ENCODE data around the gene LTA. TPM values are rescaled to one million over a fixed set of nuclear protein-coding genes. Genes with fewer than 3 reads are reported as not detected.

LTA gene
- total and polyA plus RNA-seq, 2 experiments from 2014 or later, result not detected

DNA sequence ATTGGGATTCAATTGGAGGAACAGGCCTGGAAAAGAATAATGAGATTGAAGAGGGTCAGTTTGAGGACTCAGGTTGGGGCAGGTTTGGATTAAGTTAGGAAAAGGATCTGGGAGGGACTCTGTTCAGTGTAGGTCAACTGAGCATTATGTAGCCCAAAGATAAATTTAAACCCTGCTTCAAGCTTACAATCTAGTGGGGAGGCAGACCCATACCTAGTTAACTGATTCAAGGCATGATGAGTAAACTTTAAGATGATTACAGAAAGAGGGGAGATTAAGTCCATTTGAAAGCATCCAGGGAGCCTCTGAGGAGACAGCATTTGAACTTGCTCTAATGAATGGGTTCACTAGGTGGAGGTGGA lies 11.4 kb upstream of the LTA start:
- Mint-ChIP-seq H3K27ac (no peak overlapping the region), H3K36me3 (ENCODE audit: low read depth) (peaks cover 25% of the 10 kb centered on the region), H3K4me1 (peaks cover 18% of the 10 kb centered on the region), H3K27me3 (ENCODE audit: insufficient read depth, low read depth, poor library complexity) (peaks cover 3% of the 10 kb centered on the region), H3K9me3 (no peaks in the 10 kb centered on the region; the same call in 2 of the 3 replicates), H3K4me3 (no peak overlapping the region)
- H3K4me3 ChIP-seq, result no peak overlapping the region
- H2AFZ ChIP-seq, result no peak overlapping the region
- no peak for DNase-seq (ENCODE audit: low spot score)
- 0 out of 2 replicates have a peak, but pooled peaks cover 2% of the 10 kb centered on the region for H3F3A ChIP-seq (replicated peaks; ENCODE audit: low read depth)
- ATAC-seq, result no peak
- no peaks in the 10 kb centered on the region for H4K20me1 ChIP-seq (replicated peaks; ENCODE audit: insufficient read depth)
- H3K36me3 ChIP-seq (ENCODE audit: insufficient read depth), result no peaks in the 10 kb centered on the region
- no peaks in the 10 kb centered on the region for H3K27me3 ChIP-seq (ENCODE audit: insufficient read depth)
- H3K9me2 ChIP-seq (ENCODE audit: insufficient read depth), result no peaks in the 10 kb centered on the region
- H3K27ac ChIP-seq (ENCODE audit: low read depth), result no peak overlapping the region
- H3K4me2 ChIP-seq, result no peak overlapping the region
- H3K4me1 ChIP-seq (ENCODE audit: insufficient read depth), result peaks cover 3% of the 10 kb centered on the region; the same call in 1 of the 2 replicates
- TF ChIP-seq NANOG (IDR thresholded peaks at IDR 0.05; ENCODE audit: borderline replicate concordance) (no peak), ZNF114 (CRISPR knock-in tag; IDR thresholded peaks at IDR 0.05) (no peak), CREB1 (CRISPR knock-in tag; IDR thresholded peaks at IDR 0.05; ENCODE audit: low read depth) (no peak), JUNB (IDR thresholded peaks at IDR 0.05; ENCODE audit: unreplicated experiment) (no peak)
- TF ChIP-seq, protein P1, sequence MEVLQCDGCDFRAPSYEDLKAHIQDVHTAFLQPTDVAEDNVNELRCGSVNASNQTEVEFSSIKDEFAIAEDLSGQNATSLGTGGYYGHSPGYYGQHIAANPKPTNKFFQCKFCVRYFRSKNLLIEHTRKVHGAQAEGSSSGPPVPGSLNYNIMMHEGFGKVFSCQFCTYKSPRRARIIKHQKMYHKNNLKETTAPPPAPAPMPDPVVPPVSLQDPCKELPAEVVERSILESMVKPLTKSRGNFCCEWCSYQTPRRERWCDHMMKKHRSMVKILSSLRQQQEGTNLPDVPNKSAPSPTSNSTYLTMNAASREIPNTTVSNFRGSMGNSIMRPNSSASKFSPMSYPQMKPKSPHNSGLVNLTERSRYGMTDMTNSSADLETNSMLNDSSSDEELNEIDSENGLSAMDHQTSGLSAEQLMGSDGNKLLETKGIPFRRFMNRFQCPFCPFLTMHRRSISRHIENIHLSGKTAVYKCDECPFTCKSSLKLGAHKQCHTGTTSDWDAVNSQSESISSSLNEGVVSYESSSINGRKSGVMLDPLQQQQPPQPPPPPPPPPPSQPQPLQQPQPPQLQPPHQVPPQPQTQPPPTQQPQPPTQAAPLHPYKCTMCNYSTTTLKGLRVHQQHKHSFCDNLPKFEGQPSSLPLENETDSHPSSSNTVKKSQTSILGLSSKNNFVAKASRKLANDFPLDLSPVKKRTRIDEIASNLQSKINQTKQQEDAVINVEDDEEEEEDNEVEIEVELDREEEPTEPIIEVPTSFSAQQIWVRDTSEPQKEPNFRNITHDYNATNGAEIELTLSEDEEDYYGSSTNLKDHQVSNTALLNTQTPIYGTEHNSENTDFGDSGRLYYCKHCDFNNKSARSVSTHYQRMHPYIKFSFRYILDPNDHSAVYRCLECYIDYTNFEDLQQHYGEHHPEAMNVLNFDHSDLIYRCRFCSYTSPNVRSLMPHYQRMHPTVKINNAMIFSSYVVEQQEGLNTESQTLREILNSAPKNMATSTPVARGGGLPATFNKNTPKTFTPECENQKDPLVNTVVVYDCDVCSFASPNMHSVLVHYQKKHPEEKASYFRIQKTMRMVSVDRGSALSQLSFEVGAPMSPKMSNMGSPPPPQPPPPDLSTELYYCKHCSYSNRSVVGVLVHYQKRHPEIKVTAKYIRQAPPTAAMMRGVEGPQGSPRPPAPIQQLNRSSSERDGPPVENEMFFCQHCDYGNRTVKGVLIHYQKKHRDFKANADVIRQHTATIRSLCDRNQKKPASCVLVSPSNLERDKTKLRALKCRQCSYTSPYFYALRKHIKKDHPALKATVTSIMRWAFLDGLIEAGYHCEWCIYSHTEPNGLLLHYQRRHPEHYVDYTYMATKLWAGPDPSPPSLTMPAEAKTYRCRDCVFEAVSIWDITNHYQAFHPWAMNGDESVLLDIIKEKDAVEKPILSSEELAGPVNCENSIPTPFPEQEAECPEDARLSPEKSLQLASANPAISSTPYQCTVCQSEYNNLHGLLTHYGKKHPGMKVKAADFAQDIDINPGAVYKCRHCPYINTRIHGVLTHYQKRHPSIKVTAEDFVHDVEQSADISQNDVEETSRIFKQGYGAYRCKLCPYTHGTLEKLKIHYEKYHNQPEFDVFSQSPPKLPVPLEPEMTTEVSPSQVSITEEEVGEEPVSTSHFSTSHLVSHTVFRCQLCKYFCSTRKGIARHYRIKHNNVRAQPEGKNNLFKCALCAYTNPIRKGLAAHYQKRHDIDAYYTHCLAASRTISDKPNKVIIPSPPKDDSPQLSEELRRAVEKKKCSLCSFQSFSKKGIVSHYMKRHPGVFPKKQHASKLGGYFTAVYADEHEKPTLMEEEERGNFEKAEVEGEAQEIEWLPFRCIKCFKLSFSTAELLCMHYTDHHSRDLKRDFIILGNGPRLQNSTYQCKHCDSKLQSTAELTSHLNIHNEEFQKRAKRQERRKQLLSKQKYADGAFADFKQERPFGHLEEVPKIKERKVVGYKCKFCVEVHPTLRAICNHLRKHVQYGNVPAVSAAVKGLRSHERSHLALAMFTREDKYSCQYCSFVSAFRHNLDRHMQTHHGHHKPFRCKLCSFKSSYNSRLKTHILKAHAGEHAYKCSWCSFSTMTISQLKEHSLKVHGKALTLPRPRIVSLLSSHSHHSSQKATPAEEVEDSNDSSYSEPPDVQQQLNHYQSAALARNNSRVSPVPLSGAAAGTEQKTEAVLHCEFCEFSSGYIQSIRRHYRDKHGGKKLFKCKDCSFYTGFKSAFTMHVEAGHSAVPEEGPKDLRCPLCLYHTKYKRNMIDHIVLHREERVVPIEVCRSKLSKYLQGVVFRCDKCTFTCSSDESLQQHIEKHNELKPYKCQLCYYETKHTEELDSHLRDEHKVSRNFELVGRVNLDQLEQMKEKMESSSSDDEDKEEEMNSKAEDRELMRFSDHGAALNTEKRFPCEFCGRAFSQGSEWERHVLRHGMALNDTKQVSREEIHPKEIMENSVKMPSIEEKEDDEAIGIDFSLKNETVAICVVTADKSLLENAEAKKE (CRISPR knock-in tag; IDR thresholded peaks at IDR 0.05), result no peak
- TF ChIP-seq, protein P2, sequence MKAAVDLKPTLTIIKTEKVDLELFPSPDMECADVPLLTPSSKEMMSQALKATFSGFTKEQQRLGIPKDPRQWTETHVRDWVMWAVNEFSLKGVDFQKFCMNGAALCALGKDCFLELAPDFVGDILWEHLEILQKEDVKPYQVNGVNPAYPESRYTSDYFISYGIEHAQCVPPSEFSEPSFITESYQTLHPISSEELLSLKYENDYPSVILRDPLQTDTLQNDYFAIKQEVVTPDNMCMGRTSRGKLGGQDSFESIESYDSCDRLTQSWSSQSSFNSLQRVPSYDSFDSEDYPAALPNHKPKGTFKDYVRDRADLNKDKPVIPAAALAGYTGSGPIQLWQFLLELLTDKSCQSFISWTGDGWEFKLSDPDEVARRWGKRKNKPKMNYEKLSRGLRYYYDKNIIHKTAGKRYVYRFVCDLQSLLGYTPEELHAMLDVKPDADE (IDR thresholded peaks at IDR 0.05), result no peak
- H3K79me2 ChIP-seq (replicated peaks; ENCODE audit: insufficient read depth), result no peaks in the 10 kb centered on the region

Measured in GM23338 (cell line).